ENCODE results near the gene DNAH8. TPM values are rescaled to one million over a fixed set of nuclear protein-coding genes. Genes with fewer than 3 reads are reported as not detected.

DNAH8 gene
- total RNA-seq, 1 donor from 2014 or later = 0.24 TPM

- no peak for DNase-seq (ENCODE audit: extremely low spot score, unreplicated experiment)
- Mint-ChIP-seq H3K36me3 (ENCODE audit: unreplicated experiment) (no peaks in the 10 kb centered on the region), H3K4me3 (ENCODE audit: unreplicated experiment) (no peak overlapping the region), H3K27ac (ENCODE audit: unreplicated experiment) (no peak overlapping the region), H3K9me3 (ENCODE audit: unreplicated experiment) (peaks cover 7% of the 10 kb centered on the region), H3K27me3 (ENCODE audit: unreplicated experiment) (peaks cover 21% of the 10 kb centered on the region), H3K4me1 (ENCODE audit: unreplicated experiment) (no peaks in the 10 kb centered on the region)
- TF ChIP-seq CTCF (IDR thresholded peaks at IDR 0.05) = no peak
These were observed 1.3 kb upstream of the DNAH8 start for GRCh38 chr6:38713812-38714211.

GRCh38 chr6:38714239-38715015, 684 bp upstream of the DNAH8 start:
- Mint-ChIP-seq H3K4me1 (ENCODE audit: unreplicated experiment) (no peaks in the 10 kb centered on the region), H3K27me3 (ENCODE audit: unreplicated experiment) (peaks cover 24% of the 10 kb centered on the region), H3K9me3 (ENCODE audit: unreplicated experiment) (peaks cover 7% of the 10 kb centered on the region), H3K4me3 (ENCODE audit: unreplicated experiment) (peak overlapping the region; percentile 36), H3K27ac (ENCODE audit: unreplicated experiment) (no peak overlapping the region), H3K36me3 (ENCODE audit: unreplicated experiment) (no peaks in the 10 kb centered on the region)
- no peak for DNase-seq (ENCODE audit: extremely low spot score, unreplicated experiment)
- TF ChIP-seq CTCF (IDR thresholded peaks at IDR 0.05) = no peak

GRCh38 chr6:38716825-38717224, 1.7 kb downstream of the DNAH8 start:
- H3K36me3 Mint-ChIP-seq (ENCODE audit: unreplicated experiment) = no peaks in the 10 kb centered on the region
- H3K9me3 Mint-ChIP-seq (ENCODE audit: unreplicated experiment) = no peaks in the 10 kb centered on the region
- peaks cover 30% of the 10 kb centered on the region for H3K27me3 Mint-ChIP-seq (ENCODE audit: unreplicated experiment)
- TF ChIP-seq CTCF (IDR thresholded peaks at IDR 0.05) = no peak
- no peak overlapping the region for H3K27ac Mint-ChIP-seq (ENCODE audit: unreplicated experiment)
- no peak for DNase-seq (ENCODE audit: extremely low spot score, unreplicated experiment)
- peaks cover 2% of the 10 kb centered on the region for H3K4me1 Mint-ChIP-seq (ENCODE audit: unreplicated experiment)
- no peak overlapping the region for H3K4me3 Mint-ChIP-seq (ENCODE audit: unreplicated experiment)

GRCh38 chr6:38719358-38719757, 4.2 kb downstream of the DNAH8 start:
- H3K36me3 Mint-ChIP-seq (ENCODE audit: unreplicated experiment) = no peaks in the 10 kb centered on the region
- no peaks in the 10 kb centered on the region for H3K9me3 Mint-ChIP-seq (ENCODE audit: unreplicated experiment)
- H3K4me1 Mint-ChIP-seq (ENCODE audit: unreplicated experiment) = peaks cover 8% of the 10 kb centered on the region
- H3K27me3 Mint-ChIP-seq (ENCODE audit: unreplicated experiment) = peaks cover 23% of the 10 kb centered on the region
- no peak overlapping the region for H3K4me3 Mint-ChIP-seq (ENCODE audit: unreplicated experiment)
- no peak for TF ChIP-seq CTCF (IDR thresholded peaks at IDR 0.05)
- DNase-seq (ENCODE audit: extremely low spot score, unreplicated experiment) = no peak
- H3K27ac Mint-ChIP-seq (ENCODE audit: unreplicated experiment) = no peak overlapping the region

- Mint-ChIP-seq H3K4me1 (ENCODE audit: unreplicated experiment) (peaks cover 8% of the 10 kb centered on the region), H3K9me3 (ENCODE audit: unreplicated experiment) (no peaks in the 10 kb centered on the region), H3K36me3 (ENCODE audit: unreplicated experiment) (no peaks in the 10 kb centered on the region), H3K27me3 (ENCODE audit: unreplicated experiment) (peaks cover 23% of the 10 kb centered on the region), H3K27ac (ENCODE audit: unreplicated experiment) (no peak overlapping the region), H3K4me3 (ENCODE audit: unreplicated experiment) (no peak overlapping the region)
- TF ChIP-seq CTCF (IDR thresholded peaks at IDR 0.05) = no peak
- DNase-seq (ENCODE audit: extremely low spot score, unreplicated experiment) = no peak
These were observed 5.2 kb downstream of the DNAH8 start for GRCh38 chr6:38720295-38720694.
